NCI-H2081 treated with DMSO at 0.1 percent for 48 hours (cell line): ENCODE measurements around the gene BRAF.
"Not testable (repeated sequence)": the region's sequence is repeated elsewhere in the genome, so short reads cannot be mapped to it uniquely, and the experiment has no call there.

Experiments
- DNase-seq: peaks from one replicate; lab custom pipeline; 2025; lab: John Stamatoyannopoulos, UW

The BRAF gene

GRCh38 chr7:140918236-140918635 lies 6.5 kb downstream of the BRAF start:
- DNase-seq = no peak

GRCh38 chr7:140917258-140917657 lies 7.5 kb downstream of the BRAF start:
- no peak for DNase-seq

DNA sequence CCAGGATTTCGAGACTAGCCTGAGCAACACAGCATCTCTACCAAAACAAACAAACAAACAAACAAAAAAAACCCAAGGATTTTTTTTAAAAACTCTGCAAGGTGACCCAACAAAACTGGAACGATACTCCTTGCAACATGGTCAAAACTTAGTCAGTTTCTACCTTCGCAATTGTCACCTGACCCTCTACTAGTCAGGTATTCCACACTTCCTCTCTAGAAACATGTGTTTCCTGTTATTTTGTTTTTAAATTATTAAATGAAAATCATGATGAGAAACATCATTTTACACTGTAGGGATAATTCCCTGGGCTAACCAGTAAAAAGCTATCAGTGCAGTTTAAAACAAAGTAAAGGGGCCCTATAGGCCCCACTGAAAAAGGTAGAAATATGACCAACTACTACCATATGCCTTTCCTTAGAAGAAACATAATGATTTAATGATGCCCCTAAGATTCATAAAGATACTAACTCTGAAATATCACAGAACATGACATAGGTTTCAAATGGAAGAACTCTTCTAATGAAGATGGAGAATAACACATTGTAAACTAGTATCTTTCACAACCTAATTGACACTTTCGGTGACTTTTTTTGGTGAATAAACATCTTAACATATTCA lies 8.7 kb downstream of the BRAF start:
- DNase-seq = no peak

DNA sequence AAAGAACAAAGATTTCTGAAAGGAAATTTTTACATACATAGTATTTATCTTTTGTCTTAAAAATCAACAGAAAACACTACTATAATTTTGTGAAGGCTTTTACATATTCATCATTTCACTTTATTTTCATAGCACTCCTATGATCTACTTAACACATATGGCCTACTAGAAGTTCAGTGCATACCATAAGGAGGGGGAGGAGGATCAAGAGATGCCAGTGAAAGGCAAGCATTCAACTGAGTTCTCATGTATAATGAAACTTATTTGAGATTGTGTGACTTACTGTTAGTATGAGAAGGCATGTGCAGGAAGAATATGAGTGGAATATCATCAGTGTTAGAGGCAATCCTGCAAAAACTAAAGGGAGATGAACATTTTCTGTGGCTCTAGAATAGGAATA lies 10.6 kb downstream of the BRAF start:
- DNase-seq = no peak

DNA sequence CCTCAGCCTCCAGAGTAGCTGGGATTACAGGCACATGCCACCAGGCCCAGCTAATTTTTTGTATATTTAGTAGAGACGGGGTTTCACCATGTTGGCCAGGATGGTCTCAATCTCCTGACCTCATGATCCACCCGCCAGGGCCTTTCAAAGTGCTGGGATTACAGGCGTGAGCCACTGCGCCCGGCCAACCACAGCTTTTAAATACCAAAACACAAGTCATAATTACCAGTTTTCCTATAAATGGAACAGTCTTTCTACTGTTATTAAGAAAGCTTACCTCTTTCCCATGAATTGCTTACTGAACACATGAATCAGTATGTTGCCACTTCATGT lies 11.2 kb downstream of the BRAF start:
- not testable (repeated sequence) for DNase-seq

DNA sequence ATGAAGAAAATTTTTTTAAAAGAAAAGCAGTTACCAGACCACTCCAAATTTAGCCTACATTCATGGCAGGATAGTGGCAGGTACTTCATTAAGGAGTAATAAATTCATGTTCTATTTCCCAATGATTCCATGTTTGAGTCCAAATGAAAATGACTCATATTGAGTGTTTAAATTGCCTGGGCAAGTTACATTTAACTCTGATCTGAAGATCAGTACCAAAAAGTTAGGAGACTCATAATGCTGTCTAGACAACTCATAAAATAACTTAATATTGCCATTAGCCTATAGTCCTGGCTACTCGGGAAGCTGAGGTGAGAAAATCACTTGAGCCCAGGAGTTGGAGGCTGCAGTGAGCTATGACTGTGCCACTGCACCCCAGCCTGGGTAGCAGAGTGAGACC lies 13.0 kb downstream of the BRAF start:
- DNase-seq = no peak

- no peak for DNase-seq
Observed at GRCh38 chr7:140909476-140910161, 15.1 kb downstream of the BRAF start.

GRCh38 chr7:140908361-140908760 lies 16.4 kb downstream of the BRAF start:
- DNase-seq = no peak

- no peak for DNase-seq
Observed at GRCh38 chr7:140903741-140904480, 20.8 kb downstream of the BRAF start.

DNA sequence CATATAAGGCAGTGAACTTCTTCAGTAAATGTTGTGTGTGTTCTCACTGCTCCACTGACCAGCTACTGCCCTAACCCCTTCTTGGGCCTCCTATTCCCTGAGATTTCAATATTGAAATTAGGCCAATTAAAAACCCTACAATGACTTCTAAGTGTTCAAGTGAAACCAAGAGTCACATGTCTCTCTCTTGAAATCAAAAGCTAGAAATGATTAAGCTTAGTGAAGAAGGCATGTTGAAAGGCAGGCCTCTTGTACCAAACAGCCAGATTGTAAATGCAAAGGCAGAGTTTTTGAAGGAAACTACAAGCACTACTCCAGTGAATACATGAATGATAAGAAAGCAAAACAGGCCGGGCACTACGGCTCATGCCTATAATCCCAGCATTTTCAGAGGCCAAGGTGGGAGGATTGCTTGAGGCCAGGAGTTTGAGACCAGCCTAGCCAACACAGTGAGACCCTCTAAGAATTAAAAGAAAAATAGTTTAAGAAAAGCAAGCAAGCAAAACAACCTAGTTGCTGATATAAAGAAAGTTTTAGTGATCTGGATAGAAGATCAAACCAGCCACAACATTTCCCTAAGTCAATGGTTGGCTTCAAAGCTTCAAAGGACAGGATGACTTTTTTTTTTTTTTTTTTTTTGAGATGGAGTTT lies 22.3 kb downstream of the BRAF start:
- no peak for DNase-seq

DNA sequence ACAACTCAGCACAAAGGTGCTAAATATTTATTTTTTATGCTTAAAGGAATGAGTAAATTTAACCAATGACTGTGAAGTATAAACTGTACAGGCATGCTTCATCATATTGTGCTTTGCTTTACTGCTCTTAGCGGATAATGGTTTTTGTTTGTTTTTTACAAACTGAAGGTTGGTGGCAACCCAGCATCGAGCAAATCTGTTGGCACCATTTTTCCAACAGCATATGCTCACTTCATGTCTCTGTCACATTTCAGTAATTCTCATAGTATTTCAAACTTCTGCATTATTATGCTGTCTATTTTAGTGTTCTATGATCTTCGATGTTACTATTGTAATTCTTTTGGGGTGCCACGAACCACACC lies 22.8 kb downstream of the BRAF start:
- DNase-seq = no peak

DNA sequence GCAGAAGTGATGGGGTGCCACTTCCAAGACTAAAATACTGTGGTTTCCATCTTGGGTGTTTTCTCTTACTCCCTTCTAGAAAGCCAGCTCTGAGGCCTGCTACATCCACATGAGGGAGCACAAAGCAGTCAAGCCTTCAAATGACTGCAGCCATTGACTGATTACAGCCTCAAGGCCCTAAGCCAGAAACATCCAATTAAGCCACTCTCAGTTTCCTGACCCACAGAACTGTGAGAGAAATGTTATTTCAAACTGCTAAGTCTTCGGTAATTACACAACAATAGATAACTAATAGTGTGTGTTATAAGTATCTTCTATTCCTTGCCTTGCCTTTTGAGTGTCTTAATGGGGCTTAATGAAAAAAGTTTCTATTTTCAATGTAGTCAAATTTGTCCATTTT lies 24.8 kb downstream of the BRAF start:
- no peak for DNase-seq

DNA sequence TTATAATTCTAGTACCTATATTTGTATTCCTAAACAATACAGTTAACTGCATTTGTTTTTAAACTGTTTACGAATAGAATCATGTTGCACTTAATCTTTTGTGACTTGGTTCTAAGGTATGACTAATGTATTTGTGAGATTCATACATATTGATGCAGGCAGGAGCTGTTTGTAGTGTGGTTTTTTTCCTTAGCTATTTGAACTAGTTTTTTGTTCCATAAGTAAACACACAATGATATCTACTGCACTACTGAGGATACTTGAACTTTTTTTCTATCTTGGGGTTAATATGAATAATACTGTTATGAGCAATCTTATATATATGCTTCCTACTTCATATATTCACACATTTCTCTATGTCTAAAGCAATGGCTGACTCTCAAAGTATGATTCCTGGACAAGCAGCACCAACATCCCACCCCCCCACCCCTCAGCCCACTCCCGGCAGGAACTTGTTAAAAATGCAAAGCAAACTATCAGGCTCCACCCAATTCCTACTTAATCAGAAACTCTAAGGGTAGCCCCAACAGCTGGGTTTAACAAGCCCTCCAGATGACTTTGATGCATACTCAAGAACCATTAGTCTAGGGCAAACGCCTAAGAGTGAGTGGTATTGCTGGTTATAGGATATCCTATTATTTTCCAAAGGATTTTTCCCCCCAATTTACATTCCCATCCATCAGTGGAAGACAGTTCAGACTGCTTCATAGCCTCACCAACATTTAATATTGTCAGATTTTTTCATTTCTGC lies 25.8 kb downstream of the BRAF start:
- no peak for DNase-seq

GRCh38 chr7:140896996-140897395 lies 27.7 kb downstream of the BRAF start:
- DNase-seq = no peak

DNA sequence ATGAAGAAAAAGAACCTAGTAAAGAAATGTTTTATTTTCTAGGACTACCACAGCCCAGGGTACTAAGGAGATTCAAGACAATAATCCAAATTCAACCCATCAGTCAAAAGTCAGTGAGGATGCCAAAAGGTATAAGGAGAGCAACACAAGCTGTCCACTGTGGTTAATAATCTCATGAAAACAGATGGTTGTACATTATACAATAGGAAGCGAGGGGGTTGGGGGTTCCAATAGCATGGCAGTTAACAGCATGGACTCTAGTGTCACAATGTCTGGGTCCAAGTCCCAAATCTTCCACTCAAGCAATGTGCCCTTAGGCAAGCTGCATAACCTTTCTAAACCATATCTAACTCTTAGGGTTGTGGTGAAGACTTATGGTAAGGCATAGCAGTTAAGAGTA lies 35.1 kb downstream of the BRAF start:
- no peak for DNase-seq

GRCh38 chr7:140889150-140889549 lies 35.6 kb downstream of the BRAF start:
- DNase-seq = no peak

GRCh38 chr7:140888087-140888486 lies 36.6 kb downstream of the BRAF start:
- DNase-seq = no peak

- DNase-seq = no peak
Observed at GRCh38 chr7:140885735-140886334, 38.9 kb downstream of the BRAF start.

DNA sequence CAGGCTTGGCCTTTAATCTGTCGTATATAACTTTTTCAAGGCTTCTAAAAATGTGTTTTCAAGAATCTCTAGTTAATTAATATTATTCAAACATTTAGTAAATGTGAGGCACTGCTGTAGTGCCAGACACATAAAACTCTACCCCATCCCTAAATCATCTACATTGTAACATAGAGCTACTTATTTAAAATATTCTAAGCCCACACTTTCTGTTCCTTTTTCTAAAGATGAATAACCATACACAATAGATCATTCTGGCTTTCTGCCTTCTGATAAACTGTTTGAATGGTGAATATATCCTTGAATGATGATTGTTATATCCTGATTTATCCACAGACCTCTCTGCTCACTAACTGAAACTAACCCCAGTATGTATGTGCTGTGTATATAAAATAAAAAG lies 41.4 kb downstream of the BRAF start:
- DNase-seq = no peak

GRCh38 chr7:140882834-140883233 lies 41.9 kb downstream of the BRAF start:
- DNase-seq = not testable (repeated sequence)

DNA sequence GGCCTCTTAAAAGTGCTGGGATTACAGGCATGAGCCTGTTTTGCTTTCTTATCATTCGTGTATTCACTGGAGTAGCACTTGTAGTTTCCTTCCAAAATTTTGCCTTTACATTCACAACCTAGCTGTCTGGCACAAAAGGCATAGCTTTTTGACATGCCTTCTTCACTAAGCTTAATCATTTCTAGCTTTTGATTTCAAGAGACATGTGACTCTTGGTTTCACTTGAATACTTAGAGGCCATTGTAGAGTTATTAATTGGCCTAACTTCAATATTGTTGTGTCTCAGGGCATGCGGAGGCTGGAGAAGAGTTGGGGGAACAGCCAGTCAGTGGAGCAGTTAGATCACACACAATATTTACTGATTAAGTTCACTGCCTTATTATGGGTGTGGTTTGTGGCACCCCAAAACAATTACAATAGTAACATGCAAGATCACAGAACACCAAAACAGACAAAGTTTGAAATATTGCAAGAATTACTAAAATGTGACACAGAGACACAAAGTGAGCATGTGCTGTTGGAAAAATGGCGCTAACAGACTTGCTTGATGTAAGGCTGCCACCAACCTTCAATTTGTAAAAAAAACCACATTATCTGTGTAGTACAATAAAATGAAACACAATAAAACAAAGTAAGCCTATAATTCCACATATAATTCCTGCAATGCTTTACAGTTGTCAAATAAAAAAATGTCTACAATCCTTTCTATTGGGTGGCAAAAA lies 43.1 kb downstream of the BRAF start:
- DNase-seq = no peak

GRCh38 chr7:140877249-140877524 lies 47.5 kb downstream of the BRAF start:
- no peak for DNase-seq
